Astrocyte (in vitro differentiated cells and primary cell): ENCODE data around the gene RPS23.

ENCODE experiments used
- CTCF ChIP-seq: IDR thresholded peaks from 2 replicates; pipeline ENCODE4 v1.5.1; 2011; ENCODE audit warnings: low read depth, mild to moderate bottlenecking, inconsistent platforms, low read length, moderate library complexity; ENCODE audit not compliant: insufficient read depth
- EZH2 ChIP-seq: IDR thresholded peaks from 2 replicates; pipeline ENCODE4 v1.6.1; 2012; ENCODE audit warnings: mild to moderate bottlenecking, low read length, inconsistent platforms; ENCODE audit not compliant: insufficient read depth

GRCh38 chr5:82274343-82275211 lies 3.6 kb downstream of the RPS23 start:
- no peak for TF ChIP-seq CTCF
- TF ChIP-seq EZH2 = no peak
